Adipocyte (in vitro differentiated cells): Measurements from ENCODE around the gene MYLIP.

ENCODE experiments used
- DNase-seq: peaks from one replicate; pipeline ENCODE4 v3.0.0-alpha.2; 2015; ENCODE audit warnings: low read depth
- H3K27me3 ChIP-seq: replicated peaks from 2 replicates; pipeline ENCODE4 v1.7.0; 2013; ENCODE audit warnings: mild to moderate bottlenecking, low read length, moderate library complexity; ENCODE audit not compliant: control insufficient read depth, insufficient read depth
- H3K36me3 ChIP-seq: 2 replicates; pipeline ENCODE4 v1.7.0; 2013; ENCODE audit warnings: low read length, mild to moderate bottlenecking, moderate library complexity; ENCODE audit not compliant: control insufficient read depth, insufficient read depth, severe bottlenecking
- H3K4me1 ChIP-seq: 2 replicates; pipeline ENCODE4 v1.7.0; 2013; ENCODE audit warnings: mild to moderate bottlenecking, low read length, moderate library complexity; ENCODE audit not compliant: control insufficient read depth, insufficient read depth
- H3K4me3 ChIP-seq: 2 replicates; pipeline ENCODE4 v1.7.0; 2013; ENCODE audit warnings: mild to moderate bottlenecking, low read length, moderate library complexity
- H3K9ac ChIP-seq: 2 replicates; pipeline ENCODE4 v1.7.0; 2013; ENCODE audit warnings: mild to moderate bottlenecking, low read length, moderate library complexity
- H3K9me3 ChIP-seq: 2 replicates; pipeline ENCODE4 v1.7.0; 2013; ENCODE audit warnings: mild to moderate bottlenecking, low read length, moderate library complexity; ENCODE audit not compliant: control insufficient read depth

Gene MYLIP

GRCh38 chr6:16128759-16129622 lies at the start of gene MYLIP:
TSS of gene MYLIP (plus strand) at chr6:16129086. CDS start at chr6:16129323, 237 bp downstream.
- H3K27me3 ChIP-seq, result peaks cover 8% of the 10 kb centered on the region
- peaks cover 33% of the 10 kb centered on the region for H3K4me1 ChIP-seq
- H3K36me3 ChIP-seq, result peaks cover 14% of the 10 kb centered on the region
- peak within 1 kb of the TSS; percentile 95 for H3K9ac ChIP-seq
- peak within 1 kb of the TSS; percentile 86 for H3K4me3 ChIP-seq
- DNase-seq, result peak; percentile 99
- no peaks in the 10 kb centered on the region for H3K9me3 ChIP-seq

- Histone ChIP-seq H3K9ac (peak overlapping the region; percentile 58), H3K4me3 (no peak overlapping the region)
- DNase-seq, result no peak
Measured at GRCh38 chr6:16079354-16079753, 49.5 kb upstream of the MYLIP start.

DNA sequence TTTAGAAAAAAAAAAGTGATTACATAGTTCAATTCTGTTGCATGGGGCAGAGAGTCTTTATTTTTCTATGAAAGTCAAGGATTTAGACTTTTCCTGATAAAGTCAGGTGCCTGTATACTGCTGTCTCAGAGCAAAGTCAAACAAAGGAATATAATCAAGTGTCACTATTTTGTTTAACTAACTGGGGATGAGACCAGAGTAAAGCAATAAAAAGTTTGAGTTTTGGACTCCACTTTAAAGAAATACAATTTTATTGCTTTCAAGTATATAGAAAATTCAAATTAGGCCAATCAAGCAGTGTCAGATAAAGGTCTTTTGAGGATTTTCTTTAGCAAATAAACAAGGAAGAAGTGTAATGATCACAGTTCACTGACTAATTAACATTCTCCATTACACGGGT lies 48.7 kb upstream of the MYLIP start:
- no peaks in the 10 kb centered on the region for H3K9me3 ChIP-seq
- no peak overlapping the region for H3K4me3 ChIP-seq
- H3K4me1 ChIP-seq, result no peaks in the 10 kb centered on the region
- DNase-seq, result no peak
- H3K36me3 ChIP-seq, result no peaks in the 10 kb centered on the region
- no peak overlapping the region for H3K9ac ChIP-seq
- peaks cover 12% of the 10 kb centered on the region for H3K27me3 ChIP-seq

More at GRCh38 chr6:16079354-16079753, 49.5 kb upstream of the MYLIP start:
- Histone ChIP-seq H3K4me1 (no peaks in the 10 kb centered on the region), H3K9me3 (no peaks in the 10 kb centered on the region), H3K27me3 (peaks cover 12% of the 10 kb centered on the region), H3K36me3 (no peaks in the 10 kb centered on the region)

- no peak for DNase-seq
- no peaks in the 10 kb centered on the region for H3K4me1 ChIP-seq
Measured at GRCh38 chr6:16081326-16081725, 47.6 kb upstream of the MYLIP start.

DNA sequence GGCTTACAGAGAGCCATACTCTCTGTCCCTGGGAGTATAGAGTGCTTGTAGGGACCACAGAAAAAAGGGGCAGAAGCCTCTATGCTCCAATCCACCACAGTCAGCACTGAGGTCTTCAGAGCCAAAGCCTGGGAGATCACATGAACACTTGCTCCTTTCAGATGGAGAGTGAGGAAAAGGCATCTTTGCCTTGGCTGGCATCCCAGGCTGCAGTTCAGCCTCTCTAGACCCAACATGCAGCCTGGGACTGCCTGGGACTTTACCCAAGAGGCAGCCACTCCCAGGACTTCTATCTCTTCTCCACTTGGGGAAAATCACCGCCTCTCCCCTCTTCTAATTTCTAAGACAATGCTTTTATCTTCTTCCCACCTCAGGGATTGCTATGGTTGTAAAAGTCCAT lies 46.5 kb upstream of the MYLIP start:
- Histone ChIP-seq H3K4me1 (no peaks in the 10 kb centered on the region), H3K9ac (no peak overlapping the region), H3K9me3 (no peaks in the 10 kb centered on the region), H3K4me3 (no peak overlapping the region), H3K27me3 (peaks cover 10% of the 10 kb centered on the region), H3K36me3 (no peaks in the 10 kb centered on the region)
- no peak for DNase-seq

More at GRCh38 chr6:16081326-16081725, 47.6 kb upstream of the MYLIP start:
- Histone ChIP-seq H3K36me3 (no peaks in the 10 kb centered on the region), H3K9ac (no peak overlapping the region), H3K4me3 (no peak overlapping the region), H3K9me3 (no peaks in the 10 kb centered on the region), H3K27me3 (peaks cover 12% of the 10 kb centered on the region)

- Histone ChIP-seq H3K4me3 (no peak overlapping the region), H3K36me3 (no peaks in the 10 kb centered on the region), H3K4me1 (peaks cover 10% of the 10 kb centered on the region), H3K27me3 (peaks cover 12% of the 10 kb centered on the region), H3K9me3 (no peaks in the 10 kb centered on the region), H3K9ac (no peak overlapping the region)
- no peak for DNase-seq
Measured at GRCh38 chr6:16086965-16087364, 41.9 kb upstream of the MYLIP start.

DNA sequence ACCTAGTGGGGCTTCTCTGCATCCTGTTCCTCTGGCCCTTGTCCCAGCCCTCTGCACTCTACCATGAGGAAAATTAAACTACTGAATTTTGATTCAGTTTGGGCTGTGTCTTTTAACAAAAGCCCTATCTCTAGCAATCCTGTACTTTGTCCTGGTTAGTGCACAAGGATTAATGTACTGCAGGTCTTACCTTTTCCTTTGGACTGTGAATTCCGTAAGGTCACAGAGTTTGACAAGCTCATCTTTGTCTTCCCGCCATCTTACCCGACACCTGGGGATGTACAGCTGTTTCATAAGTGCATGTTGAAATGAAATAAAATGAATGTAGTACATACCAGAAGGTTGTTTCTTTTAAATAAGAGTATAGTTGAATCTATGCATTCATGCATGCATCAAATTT lies 41.5 kb upstream of the MYLIP start:
- peaks cover 16% of the 10 kb centered on the region for H3K27me3 ChIP-seq
- no peak for DNase-seq
- no peak overlapping the region for H3K4me3 ChIP-seq
- no peaks in the 10 kb centered on the region for H3K36me3 ChIP-seq
- no peaks in the 10 kb centered on the region for H3K9me3 ChIP-seq
- H3K9ac ChIP-seq, result no peak overlapping the region
- peaks cover 10% of the 10 kb centered on the region for H3K4me1 ChIP-seq

GRCh38 chr6:16088409-16088808 lies 40.5 kb upstream of the MYLIP start:
- H3K9me3 ChIP-seq, result no peaks in the 10 kb centered on the region
- no peak overlapping the region for H3K9ac ChIP-seq
- peaks cover 8% of the 10 kb centered on the region for H3K27me3 ChIP-seq
- peaks cover 10% of the 10 kb centered on the region for H3K4me1 ChIP-seq
- no peak overlapping the region for H3K4me3 ChIP-seq
- no peaks in the 10 kb centered on the region for H3K36me3 ChIP-seq
- DNase-seq, result no peak

DNA sequence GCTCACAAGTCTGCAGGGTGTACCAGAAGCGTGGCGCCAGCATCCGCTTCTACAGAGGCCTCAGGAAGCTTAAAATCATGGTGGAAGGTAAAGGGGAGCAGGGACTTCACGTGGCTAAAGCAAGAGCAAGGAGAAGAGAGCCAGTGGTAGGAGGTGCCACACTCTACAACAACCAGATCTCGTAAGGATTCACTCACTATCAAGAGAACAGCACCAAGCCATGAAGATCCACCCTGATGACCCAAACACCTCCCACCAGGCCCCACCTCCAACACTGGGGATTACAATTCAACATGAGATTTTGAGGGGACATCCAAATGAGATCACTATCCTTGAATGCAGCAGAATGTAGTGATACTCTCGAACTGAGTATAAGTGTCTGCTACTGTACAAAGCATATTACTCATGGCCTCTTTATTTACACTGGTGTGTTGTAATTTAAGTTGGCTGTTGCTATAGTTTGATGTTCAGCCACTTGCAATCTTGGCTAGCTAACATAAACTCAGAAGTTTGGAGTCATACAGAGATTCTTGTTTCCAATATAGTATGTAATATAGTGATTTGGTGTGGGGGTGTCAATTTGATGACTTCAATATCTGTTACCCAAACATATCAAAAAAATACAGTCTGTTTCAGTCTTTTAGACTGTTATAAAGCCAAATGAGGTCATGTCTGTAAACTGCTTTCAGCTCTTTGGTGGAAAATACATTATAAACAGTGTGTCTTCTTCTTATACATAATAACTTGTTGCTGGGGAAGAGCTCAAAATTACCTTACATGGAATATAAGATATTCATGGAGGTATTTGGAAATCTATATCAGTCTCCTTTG lies 39.4 kb upstream of the MYLIP start:
- Histone ChIP-seq H3K9me3 (no peaks in the 10 kb centered on the region), H3K9ac (no peak overlapping the region), H3K27me3 (peaks cover 8% of the 10 kb centered on the region), H3K4me3 (no peak overlapping the region), H3K36me3 (no peaks in the 10 kb centered on the region), H3K4me1 (peaks cover 10% of the 10 kb centered on the region)
- DNase-seq, result peak; percentile 46

- Histone ChIP-seq H3K27me3 (peaks cover 8% of the 10 kb centered on the region), H3K4me3 (no peak overlapping the region)
- no peak for DNase-seq
Measured at GRCh38 chr6:16090452-16090851, 38.4 kb upstream of the MYLIP start.

DNA sequence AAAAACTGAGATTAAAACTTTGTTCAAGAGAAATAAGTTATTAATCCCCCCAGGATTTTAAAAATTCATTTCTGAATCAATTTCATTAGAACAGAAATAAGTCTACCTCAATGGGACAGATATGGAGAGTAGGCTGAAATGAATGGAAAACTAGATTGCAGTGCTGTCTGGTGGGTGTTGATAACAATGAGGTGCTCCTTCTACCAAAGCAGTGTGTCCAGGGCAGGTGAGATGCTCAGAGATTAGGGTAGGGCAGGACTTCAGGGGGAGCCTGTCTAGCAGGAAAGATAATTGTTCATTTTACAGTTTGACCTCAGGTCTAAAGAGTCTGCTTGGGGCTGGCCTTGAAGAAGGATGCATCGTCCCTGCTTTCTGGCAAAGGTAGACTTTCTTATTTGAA lies 38.0 kb upstream of the MYLIP start:
- Histone ChIP-seq H3K9ac (no peak overlapping the region), H3K4me1 (peaks cover 10% of the 10 kb centered on the region), H3K27me3 (peaks cover 8% of the 10 kb centered on the region), H3K4me3 (no peak overlapping the region), H3K36me3 (no peaks in the 10 kb centered on the region), H3K9me3 (no peaks in the 10 kb centered on the region)
- no peak for DNase-seq

More at GRCh38 chr6:16090452-16090851, 38.4 kb upstream of the MYLIP start:
- Histone ChIP-seq H3K4me1 (peaks cover 10% of the 10 kb centered on the region), H3K9ac (no peak overlapping the region), H3K36me3 (no peaks in the 10 kb centered on the region), H3K9me3 (no peaks in the 10 kb centered on the region)
